ENCODE results near the gene HOXC10.
A peak's percentile ranks its signal among the peaks of the same experiment; 100 is the strongest.

The HOXC10 gene

GRCh38 chr12:54018468-54018984 lies 33.6 kb downstream of the HOXC10 start:
- H3K4me1 ChIP-seq (ENCODE audit: control insufficient read depth in 1 of 2, insufficient read depth in 2 of 2, low read length in 2 of 2) = peaks cover 0 to 20% of the 10 kb centered on the region in 2 donors
- H3K27ac ChIP-seq (ENCODE audit: low read length) = no peak overlapping the region
- H3K36me3 ChIP-seq (ENCODE audit: control insufficient read depth in 1 of 2, insufficient read depth in 2 of 2, low read length in 2 of 2) = no peaks in the 10 kb centered on the region
- peaks cover 79% of the 10 kb centered on the region for H3K27me3 ChIP-seq (ENCODE audit: low read depth, low read length)
- peak overlapping the region; percentile 57 to 69 for H3K4me3 ChIP-seq (ENCODE audit: low read depth in 1 of 2, low read length in 2 of 2)
- H3K9me3 ChIP-seq (ENCODE audit: control insufficient read depth in 1 of 2, low read length in 2 of 2) = no peaks in the 10 kb centered on the region

- Histone ChIP-seq H3K9me3 (ENCODE audit: control insufficient read depth in 1 of 2, low read length in 2 of 2) (no peaks in the 10 kb centered on the region), H3K4me3 (ENCODE audit: low read depth in 1 of 2, low read length in 2 of 2) (no peak overlapping the region), H3K4me1 (ENCODE audit: control insufficient read depth in 1 of 2, insufficient read depth in 2 of 2, low read length in 2 of 2) (peaks cover 0 to 19% of the 10 kb centered on the region in 2 donors), H3K27ac (ENCODE audit: low read length) (no peak overlapping the region), H3K27me3 (ENCODE audit: low read depth, low read length) (peaks cover 79% of the 10 kb centered on the region), H3K36me3 (ENCODE audit: control insufficient read depth in 1 of 2, insufficient read depth in 2 of 2, low read length in 2 of 2) (no peaks in the 10 kb centered on the region)
Measured at GRCh38 chr12:54019091-54019811, 34.3 kb downstream of the HOXC10 start.

- Histone ChIP-seq H3K27me3 (ENCODE audit: low read depth, low read length) (peaks cover 78% of the 10 kb centered on the region), H3K36me3 (ENCODE audit: control insufficient read depth in 1 of 2, insufficient read depth in 2 of 2, low read length in 2 of 2) (no peaks in the 10 kb centered on the region), H3K9me3 (ENCODE audit: control insufficient read depth in 1 of 2, low read length in 2 of 2) (no peaks in the 10 kb centered on the region), H3K4me3 (ENCODE audit: low read depth in 1 of 2, low read length in 2 of 2) (no peak overlapping the region), H3K4me1 (ENCODE audit: control insufficient read depth in 1 of 2, insufficient read depth in 2 of 2, low read length in 2 of 2) (peaks cover 0 to 15% of the 10 kb centered on the region in 2 donors), H3K27ac (ENCODE audit: low read length) (no peak overlapping the region)
Measured at GRCh38 chr12:54019924-54020590, 35.1 kb downstream of the HOXC10 start.

DNA sequence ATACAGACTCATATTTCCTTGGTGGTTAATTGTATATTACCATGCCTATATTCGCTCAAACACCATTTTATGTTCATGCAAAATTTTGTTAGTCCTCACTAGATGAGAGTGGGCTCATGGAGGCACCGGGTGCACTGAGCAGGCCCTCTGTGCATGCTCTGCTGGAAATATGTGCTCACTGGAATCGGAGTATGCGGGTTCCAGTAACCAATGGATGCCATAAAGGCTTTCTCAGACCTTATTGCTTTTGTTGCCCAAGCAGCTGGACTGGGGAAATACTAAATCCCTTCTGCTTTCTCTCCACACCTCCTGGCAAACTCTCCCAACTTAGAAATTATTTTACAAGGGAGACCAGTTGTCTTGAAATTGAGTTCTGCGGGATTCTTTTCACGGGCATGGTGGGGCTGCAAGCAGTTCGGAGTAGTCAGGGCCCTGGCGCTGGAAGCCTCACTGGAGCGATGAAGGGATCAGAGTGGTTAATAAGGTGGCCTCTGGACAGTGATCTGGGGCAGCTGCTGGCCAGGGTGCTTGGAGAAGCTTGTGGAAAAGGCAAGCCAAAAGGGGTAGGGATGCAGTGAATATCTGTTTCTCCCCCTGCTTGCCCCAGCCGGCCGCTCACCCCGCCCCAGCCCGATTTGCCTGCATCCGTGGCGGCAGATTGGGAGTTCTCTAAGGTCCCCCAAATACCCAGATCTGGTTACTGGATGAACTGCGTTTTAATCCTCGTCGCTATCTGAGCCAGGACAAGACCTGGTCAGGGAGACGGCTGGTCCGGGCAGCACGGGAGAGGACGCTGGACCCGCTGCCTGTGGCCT lies 35.9 kb downstream of the HOXC10 start:
- Histone ChIP-seq H3K4me3 (ENCODE audit: low read depth in 1 of 2, low read length in 2 of 2) (no peak overlapping the region), H3K9me3 (ENCODE audit: control insufficient read depth in 1 of 2, low read length in 2 of 2) (no peaks in the 10 kb centered on the region), H3K4me1 (ENCODE audit: control insufficient read depth in 1 of 2, insufficient read depth in 2 of 2, low read length in 2 of 2) (peaks cover 0 to 15% of the 10 kb centered on the region in 2 donors), H3K27ac (ENCODE audit: low read length) (no peak overlapping the region), H3K27me3 (ENCODE audit: low read depth, low read length) (peaks cover 76% of the 10 kb centered on the region), H3K36me3 (ENCODE audit: control insufficient read depth in 1 of 2, insufficient read depth in 2 of 2, low read length in 2 of 2) (no peaks in the 10 kb centered on the region)

GRCh38 chr12:54021432-54022013 lies 36.6 kb downstream of the HOXC10 start:
- H3K4me1 ChIP-seq (ENCODE audit: control insufficient read depth in 1 of 2, insufficient read depth in 2 of 2, low read length in 2 of 2) = peaks cover 0 to 15% of the 10 kb centered on the region in 2 donors
- H3K9me3 ChIP-seq (ENCODE audit: control insufficient read depth in 1 of 2, low read length in 2 of 2) = no peaks in the 10 kb centered on the region
- H3K27me3 ChIP-seq (ENCODE audit: low read depth, low read length) = peaks cover 78% of the 10 kb centered on the region
- no peaks in the 10 kb centered on the region for H3K36me3 ChIP-seq (ENCODE audit: control insufficient read depth in 1 of 2, insufficient read depth in 2 of 2, low read length in 2 of 2)
- no peak overlapping the region for H3K4me3 ChIP-seq (ENCODE audit: low read depth in 1 of 2, low read length in 2 of 2)
- no peak overlapping the region for H3K27ac ChIP-seq (ENCODE audit: low read length)

DNA sequence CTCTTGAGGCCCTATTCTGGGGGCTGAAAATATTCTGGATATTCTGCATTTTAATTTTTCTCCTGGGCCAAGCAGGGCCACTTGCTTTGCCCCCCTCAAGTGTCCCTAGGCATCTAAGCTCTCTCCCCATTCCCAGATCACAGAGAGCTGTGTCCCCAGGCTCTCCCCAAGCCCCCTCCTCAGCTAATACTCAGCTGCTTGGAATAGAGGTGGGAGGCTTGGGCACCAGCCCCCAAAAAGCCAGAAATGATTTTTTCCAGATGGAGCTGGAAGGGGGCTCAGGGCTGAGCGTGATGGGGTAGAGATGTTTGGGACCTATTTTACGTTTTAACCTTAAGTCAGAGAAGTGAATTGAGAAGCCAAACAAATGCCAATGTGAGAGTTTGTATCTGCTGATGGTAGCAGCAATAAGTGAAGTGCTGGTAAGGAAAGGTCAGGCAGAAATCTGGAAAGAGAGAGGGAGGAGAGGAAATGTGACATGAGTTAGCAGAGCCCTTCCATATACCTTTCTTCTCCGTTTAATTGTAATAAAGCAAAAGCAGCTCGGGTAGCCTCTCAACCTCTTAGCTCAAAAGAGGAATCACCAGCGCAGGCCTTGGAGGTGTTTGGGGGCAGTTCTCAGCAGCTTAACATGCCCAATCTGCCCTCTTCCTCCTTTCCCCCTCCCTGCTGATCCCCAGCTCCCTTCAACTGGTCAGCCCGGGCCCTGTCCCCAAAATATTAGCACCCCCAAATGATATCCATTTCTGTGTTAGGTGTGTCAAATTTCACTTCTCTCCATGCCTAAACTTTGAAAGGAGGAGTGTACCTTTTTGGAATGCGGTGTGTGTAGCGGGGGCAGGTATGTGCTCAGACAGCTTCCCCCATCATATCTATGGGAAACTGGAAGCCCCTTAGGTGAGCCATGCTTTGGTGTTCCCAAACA lies 38.3 kb downstream of the HOXC10 start:
- no peaks in the 10 kb centered on the region for H3K36me3 ChIP-seq (ENCODE audit: control insufficient read depth in 1 of 2, insufficient read depth in 2 of 2, low read length in 2 of 2)
- no peak overlapping the region for H3K4me3 ChIP-seq (ENCODE audit: low read depth in 1 of 2, low read length in 2 of 2)
- H3K4me1 ChIP-seq (ENCODE audit: control insufficient read depth in 1 of 2, insufficient read depth in 2 of 2, low read length in 2 of 2) = peaks cover 0 to under 1% of the 10 kb centered on the region in 2 donors
- H3K9me3 ChIP-seq (ENCODE audit: control insufficient read depth in 1 of 2, low read length in 2 of 2) = no peaks in the 10 kb centered on the region
- no peak overlapping the region for H3K27ac ChIP-seq (ENCODE audit: low read length)
- peaks cover 81% of the 10 kb centered on the region for H3K27me3 ChIP-seq (ENCODE audit: low read depth, low read length)

GRCh38 chr12:54024127-54024526 lies 39.2 kb downstream of the HOXC10 start:
- Histone ChIP-seq H3K4me1 (ENCODE audit: control insufficient read depth in 1 of 2, insufficient read depth in 2 of 2, low read length in 2 of 2) (peaks cover 0 to 3% of the 10 kb centered on the region in 2 donors), H3K36me3 (ENCODE audit: control insufficient read depth in 1 of 2, insufficient read depth in 2 of 2, low read length in 2 of 2) (no peaks in the 10 kb centered on the region), H3K27ac (ENCODE audit: low read length) (no peak overlapping the region), H3K4me3 (ENCODE audit: low read depth in 1 of 2, low read length in 2 of 2) (no peak overlapping the region), H3K9me3 (ENCODE audit: control insufficient read depth in 1 of 2, low read length in 2 of 2) (no peaks in the 10 kb centered on the region), H3K27me3 (ENCODE audit: low read depth, low read length) (peaks cover 85% of the 10 kb centered on the region)

DNA sequence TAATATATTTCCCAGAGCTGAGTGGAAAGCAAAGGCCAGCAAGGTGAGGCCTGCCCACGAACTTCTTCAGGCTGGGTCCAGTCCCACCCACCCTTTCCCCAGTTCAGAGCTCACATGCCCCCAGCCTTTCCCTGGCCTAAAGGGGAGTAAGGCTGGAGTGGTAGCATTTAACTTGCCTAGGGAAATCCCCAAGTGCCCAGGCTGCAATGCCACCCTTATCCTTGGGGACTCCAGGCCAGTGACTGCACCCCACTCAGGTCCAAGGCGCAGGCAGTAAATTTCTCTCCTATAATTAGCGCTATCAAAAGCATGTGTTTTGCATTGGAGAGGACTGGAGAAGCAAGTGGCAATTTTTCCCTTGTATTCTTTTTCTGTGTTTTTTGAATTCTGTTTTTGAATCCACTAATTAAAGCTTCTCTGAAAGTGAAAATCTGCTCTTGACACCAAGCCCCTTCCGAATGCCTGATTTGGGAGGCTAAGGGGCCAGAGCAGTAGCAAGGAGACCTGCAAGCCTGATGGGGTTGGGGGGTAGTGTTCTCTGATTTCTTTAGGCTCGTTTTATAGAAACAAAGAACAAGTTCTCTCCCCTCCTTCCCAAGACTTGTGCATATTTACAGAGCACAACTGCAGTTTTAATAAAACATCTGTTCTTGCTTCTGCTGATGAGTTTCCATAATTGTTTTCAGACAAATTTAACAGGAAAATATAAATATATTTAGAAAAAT lies 39.8 kb downstream of the HOXC10 start:
- no peak overlapping the region for H3K27ac ChIP-seq (ENCODE audit: low read length)
- H3K36me3 ChIP-seq (ENCODE audit: control insufficient read depth in 1 of 2, insufficient read depth in 2 of 2, low read length in 2 of 2) = no peaks in the 10 kb centered on the region
- H3K4me1 ChIP-seq (ENCODE audit: control insufficient read depth in 1 of 2, insufficient read depth in 2 of 2, low read length in 2 of 2) = peaks cover 0 to 3% of the 10 kb centered on the region in 2 donors
- H3K4me3 ChIP-seq (ENCODE audit: low read depth in 1 of 2, low read length in 2 of 2) = no peak overlapping the region
- H3K9me3 ChIP-seq (ENCODE audit: control insufficient read depth in 1 of 2, low read length in 2 of 2) = no peaks in the 10 kb centered on the region
- peaks cover 85% of the 10 kb centered on the region for H3K27me3 ChIP-seq (ENCODE audit: low read depth, low read length)

GRCh38 chr12:54025499-54026405 lies 40.8 kb downstream of the HOXC10 start:
- H3K4me1 ChIP-seq (ENCODE audit: control insufficient read depth in 1 of 2, insufficient read depth in 2 of 2, low read length in 2 of 2) = peaks cover 0 to 3% of the 10 kb centered on the region in 2 donors
- H3K27ac ChIP-seq (ENCODE audit: low read length) = no peak overlapping the region
- no peaks in the 10 kb centered on the region for H3K36me3 ChIP-seq (ENCODE audit: control insufficient read depth in 1 of 2, insufficient read depth in 2 of 2, low read length in 2 of 2)
- no peak overlapping the region for H3K4me3 ChIP-seq (ENCODE audit: low read depth in 1 of 2, low read length in 2 of 2)
- H3K27me3 ChIP-seq (ENCODE audit: low read depth, low read length) = peaks cover 86% of the 10 kb centered on the region
- H3K9me3 ChIP-seq (ENCODE audit: control insufficient read depth in 1 of 2, low read length in 2 of 2) = no peaks in the 10 kb centered on the region
